Liver (tissue), 9 donors: ENCODE data around the gene RCAN3. TPM values are rescaled to one million over a fixed set of nuclear protein-coding genes. Genes with fewer than 3 reads are reported as not detected.
A peak's percentile ranks its signal among the peaks of the same experiment; 100 is the strongest.

Source experiments
- DNase-seq: peaks from one replicate; pipeline ENCODE4 v3.0.0-alpha.2; 2017; ENCODE audit warnings: low spot score
- H3K27ac ChIP-seq, 2 donors: one replicate each; pipeline ENCODE4 v1.7.0; 2013; ENCODE audit warnings: inconsistent platforms in 2 of 2, low read length in 2 of 2, control low read depth in 1 of 2, low read depth in 1 of 2, mild to moderate bottlenecking in 1 of 2
- H3K27me3 ChIP-seq, 4 donors: one replicate each; pipeline versions ENCODE4 v1.6.1 to v1.7.0; 2013; ENCODE audit warnings: low read length in 3 of 4, inconsistent platforms in 1 of 4, mild to moderate bottlenecking in 1 of 4, moderate library complexity in 1 of 4; ENCODE audit not compliant: control insufficient read depth in 4 of 4, insufficient read depth in 4 of 4
- H3K36me3 ChIP-seq, 4 donors: one replicate each; pipeline versions ENCODE4 v1.6.1 to v1.7.0; 2013; ENCODE audit warnings: low read length in 3 of 4, mild to moderate bottlenecking in 3 of 4, low read depth in 1 of 4, moderate library complexity in 1 of 4; ENCODE audit not compliant: control insufficient read depth in 4 of 4, insufficient read depth in 3 of 4
- H3K4me1 ChIP-seq, 4 donors: one replicate each; pipeline versions ENCODE4 v1.6.1 to v1.7.0; 2013; ENCODE audit warnings: low read length in 3 of 4, mild to moderate bottlenecking in 3 of 4, moderate library complexity in 1 of 4; ENCODE audit not compliant: control insufficient read depth in 4 of 4, insufficient read depth in 4 of 4
- H3K4me3 ChIP-seq, 3 donors: one replicate each; pipeline versions ENCODE4 v1.6.1 to v1.7.0; 2013; ENCODE audit warnings: low read length in 3 of 3, control low read depth in 1 of 3, low read depth in 1 of 3, mild to moderate bottlenecking in 1 of 3
- H3K9ac ChIP-seq, 2 donors: one replicate each; pipeline ENCODE4 v1.7.0; 2013; ENCODE audit warnings: low read length in 2 of 2, mild to moderate bottlenecking in 2 of 2, moderate library complexity in 2 of 2, control low read depth in 1 of 2, low read depth in 1 of 2
- H3K9me3 ChIP-seq, 4 donors: one replicate each; pipeline versions ENCODE4 v1.6.1 to v1.7.0; 2013; ENCODE audit warnings: low read length in 3 of 4; ENCODE audit not compliant: control insufficient read depth in 4 of 4
- FOXA1 ChIP-seq: IDR thresholded peaks from 2 replicates; pipeline ENCODE4 v1.6.1; 2016; ENCODE audit warnings: antibody characterized with exemption
- GABPA ChIP-seq, 2 donors: IDR thresholded peaks in 1 of 2; conservative IDR thresholded peaks in 1 of 2; 2 replicates each; pipeline ENCODE4 v1.6.1; 2016; ENCODE audit warnings: antibody characterized with exemption in 2 of 2, mild to moderate bottlenecking in 1 of 2, moderate library complexity in 1 of 2
- HNF4G ChIP-seq: IDR thresholded peaks from 2 replicates; pipeline ENCODE4 v1.6.1; 2016; ENCODE audit warnings: antibody characterized with exemption
- JUND ChIP-seq, 2 donors: IDR thresholded peaks; 2 replicates each; pipeline ENCODE4 v1.6.1; 2016; ENCODE audit warnings: antibody characterized with exemption in 2 of 2
- NR2F2 ChIP-seq: IDR thresholded peaks from 2 replicates; pipeline ENCODE4 v1.6.1; 2016; ENCODE audit warnings: antibody characterized with exemption
- SP1 ChIP-seq: IDR thresholded peaks from 2 replicates; pipeline ENCODE4 v1.6.1; 2018; ENCODE audit warnings: antibody characterized with exemption, mild to moderate bottlenecking
- TAF1 ChIP-seq: conservative IDR thresholded peaks from 2 replicates; pipeline ENCODE4 v1.6.1; 2016; ENCODE audit warnings: antibody characterized with exemption, mild to moderate bottlenecking
- ZBTB33 ChIP-seq: IDR thresholded peaks from 2 replicates; pipeline ENCODE4 v1.6.1; 2016; ENCODE audit warnings: antibody characterized with exemption
- WGBS: extraction: QIAGEN DNeasy Blood & Tissue Kit; methylation state at CpG from one replicate; pipeline ENCODE4 v1.1.7; 2013; 5-methylcytosine and 5-hydroxymethylcytosine counted together
- polyA plus RNA-seq, 2 donors: library from polyadenylated mRNA; stranded (reverse) in 1 of 2; unstranded in 1 of 2; fragments of 200-250 nt in 1 of 2; fragments of >200 nt in 1 of 2; fragmentation: Nextera tagmentation in 1 of 2; extraction: Ambion mirVana in 1 of 2; gene quantifications; one replicate each; pipeline versions ENCODE4 v1.2.1 to v1.2.3, GENCODE V29; 2013 to 2015
- total RNA-seq, 2 donors: library from RNA; depleted of rRNA; stranded (reverse); fragments of >200 nt; gene quantifications; one replicate each; pipeline ENCODE4 v1.2.3, GENCODE V29; 2014
- TF ChIP-seq, protein P1 (sequence below): IDR thresholded peaks from 2 replicates; pipeline ENCODE4 v1.6.1; 2016; ENCODE audit warnings: antibody characterized with exemption
- TF ChIP-seq, protein P2 (sequence below): fragments of 150-350 bp; IDR thresholded peaks from 2 replicates; pipeline ENCODE4 v1.5.1; 2017; ENCODE audit warnings: improper control_type of control experiment, low read depth, low read length; ENCODE audit not compliant: missing input control
- TF ChIP-seq, protein P3 (sequence below): IDR thresholded peaks from 2 replicates; pipeline ENCODE4 v1.6.1; 2016; ENCODE audit warnings: antibody characterized with exemption
- donor health status: healthy.
- donor health status: healthy.
- donor health status: healthy.
- donor health status: healthy.
- donor health status: healthy.

RCAN3 gene
- total and polyA plus RNA-seq, 4 donors, result 0.97 to 3.1 (median 1.2) TPM

DNA sequence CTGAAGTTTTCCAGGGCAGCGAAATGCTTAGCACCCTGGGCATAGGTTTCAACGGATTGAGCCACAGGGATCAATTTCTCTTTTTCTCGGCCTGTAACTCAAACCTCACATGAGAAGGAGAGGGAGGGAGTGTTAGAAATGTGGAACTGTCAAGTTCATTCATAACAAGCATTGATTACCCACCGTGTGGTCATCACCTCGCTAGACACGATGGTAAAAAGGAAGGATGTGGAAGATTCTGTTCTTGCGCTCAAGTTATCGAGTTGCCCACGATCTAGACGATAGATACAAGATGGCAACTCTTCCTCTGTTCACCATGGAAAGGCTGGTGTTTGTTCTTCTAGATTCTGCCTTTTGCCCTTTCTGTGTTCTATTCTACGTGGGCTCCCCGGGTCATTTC is 4.0 kb upstream of the RCAN3 start:
- Histone ChIP-seq H3K4me1 (peaks cover 0 to 14% (median 5%) of the 10 kb centered on the region in 4 donors), H3K27me3 (no peaks in the 10 kb centered on the region), H3K9me3 (no peaks in the 10 kb centered on the region), H3K4me3 (no peak overlapping the region), H3K9ac (no peak overlapping the region), H3K27ac (no peak overlapping the region), H3K36me3 (no peaks in the 10 kb centered on the region)
- no peak for DNase-seq
- TF ChIP-seq, protein P1, sequence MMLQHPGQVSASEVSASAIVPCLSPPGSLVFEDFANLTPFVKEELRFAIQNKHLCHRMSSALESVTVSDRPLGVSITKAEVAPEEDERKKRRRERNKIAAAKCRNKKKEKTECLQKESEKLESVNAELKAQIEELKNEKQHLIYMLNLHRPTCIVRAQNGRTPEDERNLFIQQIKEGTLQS, result no peak
- 85% methylated on average over 12 of the region's 12 CpGs for WGBS

GRCh38 chr1:24500448-24501048 is 2.1 kb upstream of the RCAN3 start:
- Histone ChIP-seq H3K9me3 (no peaks in the 10 kb centered on the region), H3K4me1 (peaks cover 0 to 15% (median 6%) of the 10 kb centered on the region in 4 donors), H3K4me3 (no peak overlapping the region), H3K27me3 (no peaks in the 10 kb centered on the region), H3K36me3 (no peaks in the 10 kb centered on the region), H3K9ac (no peak overlapping the region), H3K27ac (no peak overlapping the region)
- TF ChIP-seq GABPA (IDR thresholded peaks at IDR 0.05 in 1 of 2, conservative IDR thresholded peaks at IDR 0.05 in 1 of 2) (no peak), HNF4G (no peak), SP1 (no peak)
- TF ChIP-seq, protein P2, sequence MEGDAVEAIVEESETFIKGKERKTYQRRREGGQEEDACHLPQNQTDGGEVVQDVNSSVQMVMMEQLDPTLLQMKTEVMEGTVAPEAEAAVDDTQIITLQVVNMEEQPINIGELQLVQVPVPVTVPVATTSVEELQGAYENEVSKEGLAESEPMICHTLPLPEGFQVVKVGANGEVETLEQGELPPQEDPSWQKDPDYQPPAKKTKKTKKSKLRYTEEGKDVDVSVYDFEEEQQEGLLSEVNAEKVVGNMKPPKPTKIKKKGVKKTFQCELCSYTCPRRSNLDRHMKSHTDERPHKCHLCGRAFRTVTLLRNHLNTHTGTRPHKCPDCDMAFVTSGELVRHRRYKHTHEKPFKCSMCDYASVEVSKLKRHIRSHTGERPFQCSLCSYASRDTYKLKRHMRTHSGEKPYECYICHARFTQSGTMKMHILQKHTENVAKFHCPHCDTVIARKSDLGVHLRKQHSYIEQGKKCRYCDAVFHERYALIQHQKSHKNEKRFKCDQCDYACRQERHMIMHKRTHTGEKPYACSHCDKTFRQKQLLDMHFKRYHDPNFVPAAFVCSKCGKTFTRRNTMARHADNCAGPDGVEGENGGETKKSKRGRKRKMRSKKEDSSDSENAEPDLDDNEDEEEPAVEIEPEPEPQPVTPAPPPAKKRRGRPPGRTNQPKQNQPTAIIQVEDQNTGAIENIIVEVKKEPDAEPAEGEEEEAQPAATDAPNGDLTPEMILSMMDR, result no peak
- WGBS, result 94% methylated on average over 5 of the region's 5 CpGs
- DNase-seq, result no peak

- Histone ChIP-seq H3K4me1 (peaks cover 0 to 15% (median 6%) of the 10 kb centered on the region in 4 donors), H3K4me3 (peak overlapping the region in 2 of 3 donors; percentile 86 to 89), H3K9ac (peak overlapping the region in 1 of 2 donors; percentile 60), H3K9me3 (no peaks in the 10 kb centered on the region), H3K27me3 (no peaks in the 10 kb centered on the region), H3K27ac (peak overlapping the region in 1 of 2 donors; percentile 58), H3K36me3 (no peaks in the 10 kb centered on the region)
- WGBS, result 65% methylated on average over 16 of the region's 16 CpGs
- TF ChIP-seq, protein P3, sequence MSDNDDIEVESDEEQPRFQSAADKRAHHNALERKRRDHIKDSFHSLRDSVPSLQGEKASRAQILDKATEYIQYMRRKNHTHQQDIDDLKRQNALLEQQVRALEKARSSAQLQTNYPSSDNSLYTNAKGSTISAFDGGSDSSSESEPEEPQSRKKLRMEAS, result no peak
- TF ChIP-seq GABPA (IDR thresholded peaks at IDR 0.05 in 1 of 2, conservative IDR thresholded peaks at IDR 0.05 in 1 of 2), result no peak
- TF ChIP-seq HNF4G, result no peak
- TF ChIP-seq ZBTB33, result no peak
- TF ChIP-seq JUND (IDR thresholded peaks at IDR 0.05), result no peak
- TF ChIP-seq FOXA1, result no peak
- TF ChIP-seq, protein P2, result no peak
- no peak for TF ChIP-seq NR2F2
- TF ChIP-seq TAF1, result no peak
- no peak for DNase-seq
Observed at GRCh38 chr1:24501371-24502064, 1.1 kb upstream of the RCAN3 start.
